OCI-LY3 (cell line): ENCODE measurements around the gene UBASH3A.

ENCODE experiments used
- H2AFZ ChIP-seq: fragments of 200-600, 300-600 bp; shearing (Covaris generic); 2 replicates; pipeline ENCODE4 v1.6.0; 2014; ENCODE audit warnings: antibody characterized with exemption, low read depth, low read length
- H3K27ac ChIP-seq: fragments of 200-600, 300-600 bp; sonication (generic); 2 replicates; pipeline ENCODE4 v1.5.1; 2014; ENCODE audit warnings: mild to moderate bottlenecking, low read length, moderate library complexity, mixed read lengths
- H3K27me3 ChIP-seq: fragments of 200-600, 300-600 bp; sonication (generic); 2 replicates; pipeline ENCODE4 v1.6.1; 2014; ENCODE audit warnings: low read depth, low read length, mixed read lengths
- H3K36me3 ChIP-seq: fragments of 200-600, 300-600 bp; sonication (generic); replicated peaks from 2 replicates; pipeline ENCODE3; 2014; ENCODE audit warnings: low read depth, low read length, mixed read lengths
- H3K4me1 ChIP-seq: fragments of 300-600, 200-600 bp; sonication (generic); 2 replicates; pipeline ENCODE4 v1.6.1; 2014; ENCODE audit warnings: low read length, mixed read lengths
- H3K4me2 ChIP-seq: fragments of 200-600, 300-600 bp; sonication (generic); 2 replicates; pipeline ENCODE4 v1.6.1; 2014; ENCODE audit warnings: low read length, mixed read lengths
- H3K4me3 ChIP-seq: fragments of 300-600, 200-600 bp; sonication (generic); 2 replicates; pipeline ENCODE4 v1.5.1; 2014; ENCODE audit warnings: antibody characterized with exemption, mild to moderate bottlenecking, low read length, moderate library complexity
- H3K79me2 ChIP-seq: fragments of 300-600, 200-600 bp; shearing (Covaris generic); 2 replicates; pipeline ENCODE4 v1.6.1; 2014; ENCODE audit warnings: mild to moderate bottlenecking, low read length, mixed read lengths
- H3K9ac ChIP-seq: fragments of 300-600, 200-600 bp; shearing (Covaris generic); 2 replicates; pipeline ENCODE4 v1.6.0; 2014; ENCODE audit warnings: mild to moderate bottlenecking, low read length, moderate library complexity
- H3K9me3 ChIP-seq: fragments of 200-600, 300-600 bp; shearing (Covaris generic); 2 replicates; pipeline ENCODE4 v1.6.1; 2014; ENCODE audit warnings: low read length, mixed read lengths; ENCODE audit not compliant: insufficient read depth
- H4K20me1 ChIP-seq: fragments of 200-600, 300-600 bp; sonication (generic); 2 replicates; pipeline ENCODE4 v1.6.1; 2016; ENCODE audit warnings: low read length, mixed read lengths; ENCODE audit not compliant: insufficient read depth
- EZH2phosphoT487 ChIP-seq: fragments of 200-600 bp; shearing (Covaris generic); IDR thresholded peaks from 2 replicates; pipeline ENCODE4 v1.6.1; 2018; ENCODE audit warnings: antibody characterized with exemption, mixed run types, low read depth
- TF ChIP-seq, protein P1 (sequence below): fragments of 200-600, 300-600 bp; sonication (generic); IDR thresholded peaks from 2 replicates; pipeline ENCODE4 v1.5.1; 2014; ENCODE audit warnings: antibody characterized with exemption, low read length, low read depth

UBASH3A gene

DNA sequence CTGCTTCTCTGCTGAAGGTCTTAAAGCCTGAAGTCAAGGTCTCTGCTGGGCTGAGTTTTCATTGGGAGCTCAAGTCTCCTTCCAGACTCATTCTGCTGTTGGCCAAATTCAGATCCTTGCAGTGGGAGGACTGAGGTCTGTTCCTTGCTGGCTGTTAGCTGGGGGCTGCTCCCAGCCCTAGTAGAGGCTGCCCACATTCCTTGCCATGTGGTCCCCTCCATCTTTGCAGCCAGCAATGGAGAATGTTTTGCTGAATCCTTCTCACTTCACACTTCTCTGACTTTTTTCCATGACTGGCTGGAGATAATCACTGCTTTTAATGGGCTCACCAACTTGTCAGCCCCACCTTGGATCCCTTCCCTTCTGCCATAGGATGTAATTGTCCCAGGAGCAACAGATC is 33.2 kb downstream of the UBASH3A start:
- no peaks in the 10 kb centered on the region for H3K36me3 ChIP-seq
- no peak overlapping the region for H2AFZ ChIP-seq
- H3K4me1 ChIP-seq, result no peaks in the 10 kb centered on the region
- H3K4me2 ChIP-seq, result no peak overlapping the region
- H4K20me1 ChIP-seq, result no peaks in the 10 kb centered on the region
- no peak overlapping the region for H3K27ac ChIP-seq
- H3K4me3 ChIP-seq, result no peak overlapping the region
- H3K79me2 ChIP-seq, result no peaks in the 10 kb centered on the region
- H3K9ac ChIP-seq, result no peak overlapping the region
- H3K9me3 ChIP-seq, result no peaks in the 10 kb centered on the region
- peaks cover 16% of the 10 kb centered on the region for H3K27me3 ChIP-seq
- TF ChIP-seq EZH2phosphoT487, result no peak
- TF ChIP-seq, protein P1, sequence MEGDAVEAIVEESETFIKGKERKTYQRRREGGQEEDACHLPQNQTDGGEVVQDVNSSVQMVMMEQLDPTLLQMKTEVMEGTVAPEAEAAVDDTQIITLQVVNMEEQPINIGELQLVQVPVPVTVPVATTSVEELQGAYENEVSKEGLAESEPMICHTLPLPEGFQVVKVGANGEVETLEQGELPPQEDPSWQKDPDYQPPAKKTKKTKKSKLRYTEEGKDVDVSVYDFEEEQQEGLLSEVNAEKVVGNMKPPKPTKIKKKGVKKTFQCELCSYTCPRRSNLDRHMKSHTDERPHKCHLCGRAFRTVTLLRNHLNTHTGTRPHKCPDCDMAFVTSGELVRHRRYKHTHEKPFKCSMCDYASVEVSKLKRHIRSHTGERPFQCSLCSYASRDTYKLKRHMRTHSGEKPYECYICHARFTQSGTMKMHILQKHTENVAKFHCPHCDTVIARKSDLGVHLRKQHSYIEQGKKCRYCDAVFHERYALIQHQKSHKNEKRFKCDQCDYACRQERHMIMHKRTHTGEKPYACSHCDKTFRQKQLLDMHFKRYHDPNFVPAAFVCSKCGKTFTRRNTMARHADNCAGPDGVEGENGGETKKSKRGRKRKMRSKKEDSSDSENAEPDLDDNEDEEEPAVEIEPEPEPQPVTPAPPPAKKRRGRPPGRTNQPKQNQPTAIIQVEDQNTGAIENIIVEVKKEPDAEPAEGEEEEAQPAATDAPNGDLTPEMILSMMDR, result no peak

DNA sequence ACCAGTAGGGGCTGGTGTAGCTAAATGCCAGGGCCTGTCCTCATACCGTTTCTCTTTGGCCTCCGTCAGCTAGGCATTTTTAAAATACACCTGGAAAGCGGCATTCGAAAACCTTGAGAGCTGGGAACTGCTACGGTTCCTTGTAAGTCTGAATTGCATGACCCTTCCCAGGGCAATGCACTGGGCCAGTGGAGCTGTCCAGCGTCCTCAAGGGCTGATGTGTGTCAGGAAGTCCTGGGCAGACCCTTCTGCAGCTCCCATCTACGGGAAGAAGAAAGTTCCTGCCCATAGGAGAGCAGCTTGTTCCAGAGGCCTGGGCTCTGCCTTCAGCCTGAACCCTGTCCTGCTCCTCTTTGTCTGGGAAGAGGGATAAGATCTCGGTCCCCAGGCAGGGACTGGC is 34.1 kb downstream of the UBASH3A start:
- no peak overlapping the region for H2AFZ ChIP-seq
- H3K36me3 ChIP-seq, result no peaks in the 10 kb centered on the region
- H3K79me2 ChIP-seq, result no peaks in the 10 kb centered on the region
- no peaks in the 10 kb centered on the region for H4K20me1 ChIP-seq
- H3K4me2 ChIP-seq, result no peak overlapping the region
- no peak overlapping the region for H3K27ac ChIP-seq
- no peak overlapping the region for H3K4me3 ChIP-seq
- no peaks in the 10 kb centered on the region for H3K4me1 ChIP-seq
- no peak overlapping the region for H3K9ac ChIP-seq
- H3K9me3 ChIP-seq, result no peaks in the 10 kb centered on the region
- H3K27me3 ChIP-seq, result peaks cover 15% of the 10 kb centered on the region
- no peak for TF ChIP-seq EZH2phosphoT487
- TF ChIP-seq, protein P1, result no peak

DNA sequence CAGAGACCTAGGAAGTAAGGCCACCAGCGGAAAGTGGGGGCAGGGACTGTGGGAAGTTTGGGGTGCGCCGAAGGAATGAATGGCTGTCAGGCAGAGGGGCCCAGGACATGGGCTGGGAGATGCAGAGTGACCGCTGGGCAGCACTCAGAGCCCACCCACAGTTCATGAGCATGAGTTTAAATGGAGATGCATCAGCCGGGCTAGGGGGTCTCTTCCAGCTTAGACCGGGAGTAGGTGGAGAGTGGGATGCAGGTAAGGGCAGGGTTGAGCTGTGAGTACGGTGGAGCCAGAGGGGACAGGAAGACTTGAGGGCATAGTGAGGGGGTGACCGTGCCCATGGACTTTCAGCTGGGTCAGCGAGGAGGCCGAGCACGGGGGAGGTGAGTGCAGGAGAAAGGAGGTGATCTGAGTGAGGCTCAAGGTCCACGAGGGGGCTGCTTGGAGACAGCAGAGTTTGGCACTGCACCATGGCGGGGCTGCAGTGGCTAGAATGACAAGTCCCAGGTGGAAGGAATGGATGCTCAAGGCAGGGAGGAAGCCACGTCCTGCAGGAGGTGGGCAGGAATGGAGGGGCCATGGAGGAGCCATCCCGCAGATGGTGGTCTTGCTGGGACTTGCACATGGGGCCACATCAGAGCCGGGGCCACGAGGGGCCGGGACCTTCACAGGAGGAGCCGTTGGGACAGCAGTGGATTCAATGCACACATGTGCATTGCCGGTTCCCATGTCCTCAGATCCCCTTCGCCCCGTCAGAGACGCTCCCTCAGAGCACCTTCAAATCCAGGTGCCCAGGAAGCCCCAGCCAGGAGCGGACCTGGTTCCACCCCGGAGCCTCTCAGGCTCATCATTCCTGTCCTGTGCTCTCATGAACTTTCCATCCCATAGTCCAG is 34.9 kb downstream of the UBASH3A start:
- no peaks in the 10 kb centered on the region for H3K4me1 ChIP-seq
- H3K4me2 ChIP-seq, result no peak overlapping the region
- H3K9ac ChIP-seq, result no peak overlapping the region
- no peak overlapping the region for H3K27ac ChIP-seq
- H3K9me3 ChIP-seq, result no peaks in the 10 kb centered on the region
- no peaks in the 10 kb centered on the region for H3K79me2 ChIP-seq
- no peak overlapping the region for H3K4me3 ChIP-seq
- peaks cover 15% of the 10 kb centered on the region for H3K27me3 ChIP-seq
- H4K20me1 ChIP-seq, result no peaks in the 10 kb centered on the region
- H3K36me3 ChIP-seq, result no peaks in the 10 kb centered on the region
- TF ChIP-seq EZH2phosphoT487, result no peak
- TF ChIP-seq, protein P1, result no peak
- H2AFZ ChIP-seq, result no peak overlapping the region

DNA sequence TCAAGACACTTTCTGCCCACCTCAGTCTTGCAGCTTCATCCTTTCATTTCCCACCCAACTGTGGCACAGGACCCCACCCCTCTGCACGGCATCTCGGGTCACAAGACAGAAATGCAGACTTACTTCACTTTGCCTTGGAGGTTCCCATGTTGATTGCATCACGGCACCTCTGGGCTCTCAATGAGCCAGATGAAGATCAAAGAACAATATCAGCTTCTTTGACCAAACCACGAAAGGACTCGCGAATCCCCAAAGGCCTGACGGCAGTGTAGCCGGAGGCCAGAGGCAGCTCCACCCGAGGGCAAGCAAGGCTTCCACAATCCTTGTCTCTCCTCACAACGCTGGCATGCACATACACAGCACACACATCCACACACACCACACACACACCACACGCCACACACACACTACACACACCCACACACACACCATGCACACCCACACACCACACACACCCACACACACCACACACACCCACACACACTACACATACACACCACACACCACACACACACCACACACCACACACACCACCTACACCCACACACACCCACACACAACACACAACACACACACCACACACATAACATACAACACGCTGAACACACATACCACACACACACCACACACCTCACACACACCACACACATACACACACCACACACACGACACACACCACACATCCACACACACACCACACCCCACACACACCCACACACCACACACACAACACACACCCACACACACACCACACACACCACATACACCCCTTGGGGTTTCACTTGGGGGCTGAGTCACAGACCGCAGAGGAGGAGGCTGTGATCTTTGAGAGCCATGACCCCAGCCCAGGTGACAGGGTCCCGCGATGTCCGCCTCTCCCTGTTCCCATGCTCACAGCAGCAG is 35.8 kb downstream of the UBASH3A start:
- no peak overlapping the region for H3K4me3 ChIP-seq
- no peak overlapping the region for H3K9ac ChIP-seq
- H3K36me3 ChIP-seq, result no peaks in the 10 kb centered on the region
- H2AFZ ChIP-seq, result no peak overlapping the region
- TF ChIP-seq EZH2phosphoT487, result no peak
- TF ChIP-seq, protein P1, result no peak
- no peak overlapping the region for H3K4me2 ChIP-seq
- no peaks in the 10 kb centered on the region for H4K20me1 ChIP-seq
- no peaks in the 10 kb centered on the region for H3K79me2 ChIP-seq
- peaks cover 14% of the 10 kb centered on the region for H3K27me3 ChIP-seq
- no peak overlapping the region for H3K27ac ChIP-seq
- H3K9me3 ChIP-seq, result no peaks in the 10 kb centered on the region
- H3K4me1 ChIP-seq, result no peaks in the 10 kb centered on the region
